Measurements from ENCODE around the gene TACR2.

Gene TACR2

DNA sequence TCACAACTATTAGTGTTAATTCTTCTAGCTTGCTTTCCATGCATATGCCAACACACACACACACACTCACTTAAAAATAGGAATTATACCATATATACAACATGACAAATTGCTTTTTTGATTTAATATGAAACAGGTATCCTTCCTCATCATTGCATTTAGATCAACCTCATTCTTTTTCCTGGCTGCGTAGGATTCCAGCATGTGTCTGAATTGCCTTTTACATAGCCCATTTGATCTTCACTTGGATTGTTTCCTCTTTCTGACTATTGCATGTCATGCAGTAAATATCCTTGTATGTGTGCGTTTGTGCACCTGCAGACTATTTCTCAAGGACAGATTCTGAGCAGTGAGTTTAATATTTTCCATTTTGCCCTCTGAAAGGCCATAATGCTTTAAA is 28.2 kb downstream of the TACR2 start:
- no peak for TF ChIP-seq POLR2AphosphoS5 (IDR thresholded peaks at IDR 0.05; ENCODE audit: low read depth, low read length)
- no peak for TF ChIP-seq SIN3A (IDR thresholded peaks at IDR 0.05; ENCODE audit: borderline replicate concordance, insufficient read depth, low read length)
- no peak for TF ChIP-seq TAF1 (IDR thresholded peaks at IDR 0.05; ENCODE audit: borderline replicate concordance, insufficient read depth, low read length)
- TF ChIP-seq, protein P1, sequence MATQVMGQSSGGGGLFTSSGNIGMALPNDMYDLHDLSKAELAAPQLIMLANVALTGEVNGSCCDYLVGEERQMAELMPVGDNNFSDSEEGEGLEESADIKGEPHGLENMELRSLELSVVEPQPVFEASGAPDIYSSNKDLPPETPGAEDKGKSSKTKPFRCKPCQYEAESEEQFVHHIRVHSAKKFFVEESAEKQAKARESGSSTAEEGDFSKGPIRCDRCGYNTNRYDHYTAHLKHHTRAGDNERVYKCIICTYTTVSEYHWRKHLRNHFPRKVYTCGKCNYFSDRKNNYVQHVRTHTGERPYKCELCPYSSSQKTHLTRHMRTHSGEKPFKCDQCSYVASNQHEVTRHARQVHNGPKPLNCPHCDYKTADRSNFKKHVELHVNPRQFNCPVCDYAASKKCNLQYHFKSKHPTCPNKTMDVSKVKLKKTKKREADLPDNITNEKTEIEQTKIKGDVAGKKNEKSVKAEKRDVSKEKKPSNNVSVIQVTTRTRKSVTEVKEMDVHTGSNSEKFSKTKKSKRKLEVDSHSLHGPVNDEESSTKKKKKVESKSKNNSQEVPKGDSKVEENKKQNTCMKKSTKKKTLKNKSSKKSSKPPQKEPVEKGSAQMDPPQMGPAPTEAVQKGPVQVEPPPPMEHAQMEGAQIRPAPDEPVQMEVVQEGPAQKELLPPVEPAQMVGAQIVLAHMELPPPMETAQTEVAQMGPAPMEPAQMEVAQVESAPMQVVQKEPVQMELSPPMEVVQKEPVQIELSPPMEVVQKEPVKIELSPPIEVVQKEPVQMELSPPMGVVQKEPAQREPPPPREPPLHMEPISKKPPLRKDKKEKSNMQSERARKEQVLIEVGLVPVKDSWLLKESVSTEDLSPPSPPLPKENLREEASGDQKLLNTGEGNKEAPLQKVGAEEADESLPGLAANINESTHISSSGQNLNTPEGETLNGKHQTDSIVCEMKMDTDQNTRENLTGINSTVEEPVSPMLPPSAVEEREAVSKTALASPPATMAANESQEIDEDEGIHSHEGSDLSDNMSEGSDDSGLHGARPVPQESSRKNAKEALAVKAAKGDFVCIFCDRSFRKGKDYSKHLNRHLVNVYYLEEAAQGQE (IDR thresholded peaks at IDR 0.05; ENCODE audit: insufficient read depth in 1 of 2, low read depth in 2 of 2, low read length in 2 of 2), result no peak
- TF ChIP-seq FOXP2 (optimal IDR thresholded peaks at IDR 0.05; ENCODE audit: borderline replicate concordance, extremely low read depth, extremely low read length, insufficient read depth), result no peak

DNA sequence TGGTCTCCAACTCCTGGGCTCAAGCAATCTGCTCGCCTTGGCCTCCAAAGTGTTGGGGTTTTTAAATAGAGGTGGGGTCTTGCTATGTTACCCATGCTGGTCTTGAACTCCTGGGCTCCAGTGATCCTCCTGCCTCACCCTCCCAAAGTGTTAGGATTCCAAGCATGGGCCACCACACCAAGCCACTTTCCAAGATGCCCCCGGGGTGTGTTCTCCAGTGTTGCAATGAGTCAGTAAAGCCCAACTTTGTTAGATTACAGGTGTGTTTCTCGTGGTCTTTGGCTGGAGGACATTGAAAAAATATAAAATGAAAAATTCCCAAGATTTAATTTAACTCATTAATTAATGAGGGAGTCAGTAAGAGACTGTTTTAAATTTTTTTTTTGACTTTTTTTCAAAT is 29.2 kb downstream of the TACR2 start:
- TF ChIP-seq FOXP2 (optimal IDR thresholded peaks at IDR 0.05; ENCODE audit: borderline replicate concordance, extremely low read depth, extremely low read length, insufficient read depth) (no peak), SIN3A (IDR thresholded peaks at IDR 0.05; ENCODE audit: borderline replicate concordance, insufficient read depth, low read length) (no peak), TAF1 (IDR thresholded peaks at IDR 0.05; ENCODE audit: borderline replicate concordance, insufficient read depth, low read length) (no peak), POLR2AphosphoS5 (IDR thresholded peaks at IDR 0.05; ENCODE audit: low read depth, low read length) (no peak)
- TF ChIP-seq, protein P1 (IDR thresholded peaks at IDR 0.05; ENCODE audit: insufficient read depth in 1 of 2, low read depth in 2 of 2, low read length in 2 of 2), result no peak

DNA sequence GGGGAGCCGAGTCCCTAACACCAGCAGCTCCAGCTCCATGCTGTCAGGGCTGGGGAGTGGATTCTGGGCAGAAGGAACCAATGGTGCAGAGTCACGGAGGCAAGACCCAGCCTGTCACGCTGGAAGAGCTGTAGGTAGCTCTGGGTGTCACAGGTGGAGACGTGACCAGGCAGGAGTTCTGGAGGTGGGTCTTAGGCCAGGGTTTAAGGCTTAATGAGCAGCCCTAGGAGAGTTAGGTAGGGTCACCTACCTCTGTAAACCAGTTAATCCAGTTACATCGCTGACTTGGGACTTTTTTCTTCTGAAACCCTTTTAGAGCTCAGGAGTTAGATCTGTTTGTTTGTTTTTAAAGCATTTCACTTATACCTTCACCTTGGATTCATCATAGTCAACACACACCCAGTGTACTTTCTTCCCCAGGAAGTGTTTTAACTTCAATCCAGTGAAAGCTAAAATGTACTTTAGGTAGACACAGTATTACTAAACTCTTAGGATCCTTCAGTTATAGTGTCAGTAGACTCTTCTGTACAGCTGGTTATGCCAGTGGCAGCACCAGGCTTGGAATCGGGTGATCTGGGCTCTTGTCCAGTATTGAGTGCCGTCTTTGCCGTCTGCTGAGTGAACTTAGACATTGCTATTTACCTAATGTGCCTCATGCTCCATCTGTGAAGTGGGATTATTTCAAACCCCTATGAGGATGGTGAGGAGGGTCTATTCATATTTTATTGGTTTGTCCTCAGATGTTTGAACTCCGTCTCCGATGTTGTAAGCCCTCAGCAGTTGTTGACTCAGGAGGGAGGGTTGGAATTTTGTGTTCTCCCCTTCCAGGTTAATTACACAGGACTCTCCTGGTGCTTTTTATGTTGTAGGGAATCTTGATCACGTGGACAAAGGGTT is 31.0 kb downstream of the TACR2 start:
- TF ChIP-seq POLR2AphosphoS5 (IDR thresholded peaks at IDR 0.05; ENCODE audit: low read depth, low read length) (no peak), TAF1 (IDR thresholded peaks at IDR 0.05; ENCODE audit: borderline replicate concordance, insufficient read depth, low read length) (no peak), SIN3A (IDR thresholded peaks at IDR 0.05; ENCODE audit: borderline replicate concordance, insufficient read depth, low read length) (no peak), FOXP2 (optimal IDR thresholded peaks at IDR 0.05; ENCODE audit: borderline replicate concordance, extremely low read depth, extremely low read length, insufficient read depth) (no peak)
- TF ChIP-seq, protein P1 (IDR thresholded peaks at IDR 0.05; ENCODE audit: insufficient read depth in 1 of 2, low read depth in 2 of 2, low read length in 2 of 2), result no peak

DNA sequence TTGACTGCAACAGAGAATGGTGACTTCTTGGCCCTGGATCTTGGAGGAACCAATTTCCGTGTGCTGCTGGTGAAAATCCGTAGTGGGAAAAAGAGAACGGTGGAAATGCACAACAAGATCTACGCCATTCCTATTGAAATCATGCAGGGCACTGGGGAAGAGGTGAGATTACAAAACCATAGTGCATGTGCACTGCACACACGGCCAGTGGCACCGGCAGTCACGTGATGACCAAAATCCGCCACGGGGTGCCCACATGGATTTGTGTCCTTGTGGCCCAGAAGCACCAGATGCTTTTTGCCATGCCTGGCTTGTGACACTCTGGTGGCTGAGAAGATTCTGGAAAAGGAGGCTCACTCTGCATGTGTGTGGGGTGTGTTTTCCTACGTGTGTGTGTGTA is 32.4 kb downstream of the TACR2 start:
- TF ChIP-seq POLR2AphosphoS5 (IDR thresholded peaks at IDR 0.05; ENCODE audit: low read depth, low read length), result no peak
- TF ChIP-seq SIN3A (IDR thresholded peaks at IDR 0.05; ENCODE audit: borderline replicate concordance, insufficient read depth, low read length), result no peak
- TF ChIP-seq, protein P1 (IDR thresholded peaks at IDR 0.05; ENCODE audit: insufficient read depth in 1 of 2, low read depth in 2 of 2, low read length in 2 of 2), result no peak
- no peak for TF ChIP-seq TAF1 (IDR thresholded peaks at IDR 0.05; ENCODE audit: borderline replicate concordance, insufficient read depth, low read length)
- TF ChIP-seq FOXP2 (optimal IDR thresholded peaks at IDR 0.05; ENCODE audit: borderline replicate concordance, extremely low read depth, extremely low read length, insufficient read depth), result no peak

Data from PFSK-1 (cell line).